IMR-90 (cell line): ENCODE results near the gene FSTL1. TPM values are rescaled to one million over a fixed set of nuclear protein-coding genes. Genes with fewer than 3 reads are reported as not detected.

Source experiments
- ATAC-seq: fragments of 200-7000 bp; cut with Tn5 transposase; 2 replicates; pipeline ENCODE4 v1.9.1; 2020; ENCODE audit warnings: low read depth, mild to moderate bottlenecking, moderate library complexity
- BruUV-seq: library from RNA; stranded (reverse); fragments of 400-500 nt; replicated peaks from 2 replicates; lab custom pipeline; 2021; lab: Mats Ljungman, UMichigan
- CTCF ChIA-PET: fragments of 300-600 bp; formaldehyde crosslinking; extraction: SDS; loops from one replicate; lab custom pipeline; 2021; ENCODE audit warnings: antibody characterized with exemption; lab: Yijun Ruan, JAX
- POLR2A ChIA-PET: fragments of 300-600 bp; sonication (Branson Sonifier 250); formaldehyde crosslinking; loops from one replicate; lab custom pipeline; 2022; ENCODE audit warnings: antibody characterized with exemption; ENCODE audit not compliant: unreplicated experiment; lab: Charles Lee
- DNase-seq: peaks from one replicate; pipeline ENCODE4 v3.0.0; 2013
- H2AFZ ChIP-seq: replicated peaks from 2 replicates; pipeline ENCODE3; 2013; ENCODE audit warnings: low read length, mild to moderate bottlenecking; ENCODE audit not compliant: poor library complexity
- H2AK5ac ChIP-seq: 2 replicates; pipeline ENCODE4 v1.6.1; 2013; ENCODE audit warnings: low read depth, low read length, inconsistent platforms
- H2AK9ac ChIP-seq: replicated peaks from 2 replicates; pipeline ENCODE3; 2013; ENCODE audit warnings: mild to moderate bottlenecking, low read depth, low read length, moderate library complexity; ENCODE audit not compliant: poor library complexity
- H2BK120ac ChIP-seq: 2 replicates; pipeline ENCODE4 v1.6.1; 2013; ENCODE audit warnings: low read depth, low read length, inconsistent platforms
- H2BK15ac ChIP-seq: 3 replicates; pipeline ENCODE4 v1.6.1; 2013; ENCODE audit warnings: low read depth, low read length, inconsistent platforms
- H2BK20ac ChIP-seq: 2 replicates; pipeline ENCODE4 v1.6.1; 2013; ENCODE audit warnings: low read depth, mild to moderate bottlenecking, inconsistent platforms, low read length, moderate library complexity
- H2BK5ac ChIP-seq: 2 replicates; pipeline ENCODE4 v1.6.1; 2013; ENCODE audit warnings: mild to moderate bottlenecking, low read depth, low read length, inconsistent platforms; ENCODE audit not compliant: poor library complexity, severe bottlenecking
- H3K14ac ChIP-seq: replicated peaks from 2 replicates; pipeline ENCODE4 v1.6.1; 2013; ENCODE audit warnings: low read depth, low read length, inconsistent platforms
- H3K18ac ChIP-seq: 2 replicates; pipeline ENCODE4 v1.6.1; 2013; ENCODE audit warnings: low read depth, low read length, control low read depth
- H3K23ac ChIP-seq: 2 replicates; pipeline ENCODE4 v1.6.1; 2013; ENCODE audit warnings: low read depth, low read length, inconsistent platforms
- H3K27ac ChIP-seq: 2 replicates; pipeline ENCODE4 v1.5.1; 2013; ENCODE audit warnings: mild to moderate bottlenecking, control low read depth, low read length; ENCODE audit not compliant: insufficient read depth
- H3K27me3 ChIP-seq: 2 replicates; pipeline ENCODE4 v1.6.1; 2013; ENCODE audit warnings: low read length; ENCODE audit not compliant: control insufficient read depth, insufficient read depth
- H3K36me3 ChIP-seq: 2 replicates; pipeline ENCODE4 v1.6.1; 2013; ENCODE audit warnings: low read length, mixed read lengths; ENCODE audit not compliant: control insufficient read depth, insufficient read depth
- H3K4ac ChIP-seq: 2 replicates; pipeline ENCODE4 v1.6.1; 2013; ENCODE audit warnings: low read depth, low read length, inconsistent platforms
- H3K4me1 ChIP-seq: 2 replicates; pipeline ENCODE4 v1.6.1; 2013; ENCODE audit warnings: low read length, mixed read lengths; ENCODE audit not compliant: control insufficient read depth, insufficient read depth
- H3K4me2 ChIP-seq: 2 replicates; pipeline ENCODE4 v1.6.1; 2013; ENCODE audit warnings: low read depth, mild to moderate bottlenecking, control low read depth, low read length, moderate library complexity
- H3K4me3 ChIP-seq: 2 replicates; pipeline ENCODE4 v1.5.1; 2013; ENCODE audit warnings: low read depth, mild to moderate bottlenecking, control low read depth, low read length, moderate library complexity; ENCODE audit not compliant: insufficient read depth
- H3K56ac ChIP-seq: 2 replicates; pipeline ENCODE4 v1.6.1; 2013; ENCODE audit warnings: low read length, inconsistent platforms; ENCODE audit not compliant: insufficient read depth; ENCODE audit errors: extremely low read depth
- H3K79me1 ChIP-seq, 2 experiments: 2 replicates each; pipeline ENCODE4 v1.6.1; 2013; ENCODE audit warnings: low read length in 2 of 2, inconsistent platforms in 1 of 2, low read depth in 1 of 2
- H3K9ac ChIP-seq: 2 replicates; pipeline ENCODE4 v1.6.1; 2013; ENCODE audit warnings: low read depth, low read length, control low read depth
- H3K9me1 ChIP-seq: 2 replicates; pipeline ENCODE4 v1.6.1; 2013; ENCODE audit warnings: low read length, inconsistent platforms; ENCODE audit not compliant: insufficient read depth
- H3K9me3 ChIP-seq: 2 replicates; pipeline ENCODE4 v1.6.1; 2013; ENCODE audit warnings: low read length; ENCODE audit not compliant: control insufficient read depth, insufficient read depth
- H4K20me1 ChIP-seq: 2 replicates; pipeline ENCODE4 v1.6.1; 2013; ENCODE audit warnings: low read length, inconsistent platforms; ENCODE audit not compliant: insufficient read depth
- H4K5ac ChIP-seq: 2 replicates; pipeline ENCODE4 v1.6.1; 2013; ENCODE audit warnings: mild to moderate bottlenecking, low read depth, low read length, control low read depth
- H4K8ac ChIP-seq, 2 experiments: 2 replicates each; pipeline ENCODE4 v1.6.1; 2013; ENCODE audit warnings: low read depth in 2 of 2, low read length in 2 of 2, control low read depth in 1 of 2, inconsistent platforms in 1 of 2
- H4K91ac ChIP-seq: 2 replicates; pipeline ENCODE4 v1.6.1; 2013; ENCODE audit warnings: low read depth, low read length, inconsistent platforms; ENCODE audit not compliant: insufficient read depth
- BHLHE40 ChIP-seq: fragments of 150-350 bp; IDR thresholded peaks from 2 replicates; pipeline ENCODE4 v1.6.1; 2016; ENCODE audit warnings: mild to moderate bottlenecking, low read depth, low read length
- FOS ChIP-seq: fragments of 150-350 bp; IDR thresholded peaks from 2 replicates; pipeline ENCODE4 v1.6.1; 2016; ENCODE audit warnings: low read depth, low read length
- MAZ ChIP-seq: IDR thresholded peaks from 2 replicates; pipeline ENCODE4 v1.6.1; 2012; ENCODE audit warnings: low read depth, mild to moderate bottlenecking, low read length, improper control_type of control experiment, moderate library complexity, borderline replicate concordance
- RCOR1 ChIP-seq: IDR thresholded peaks from 2 replicates; pipeline ENCODE4 v1.6.1; 2012; ENCODE audit warnings: mild to moderate bottlenecking, low read length, improper control_type of control experiment; ENCODE audit not compliant: insufficient replicate concordance
- SMC3 ChIP-seq: fragments of 150-350 bp; IDR thresholded peaks from 2 replicates; pipeline ENCODE4 v1.6.1; 2016; ENCODE audit warnings: low read depth, mild to moderate bottlenecking, antibody characterized with exemption, low read length, moderate library complexity
- dilution Hi-C: fragments of 300-500 bp; cut with HindIII; formaldehyde crosslinking; loops from one replicate; pipeline ENCODE4 v1.14.3; 2018; ENCODE audit warnings: low sequenced_read_pairs; ENCODE audit not compliant: unreplicated experiment
- in situ Hi-C: fragments of 300-500 bp; cut with MboI; formaldehyde crosslinking; loops from 3 replicates; pipeline ENCODE4 v1.14.3; 2019; ENCODE audit warnings: low sequenced_read_pairs, inconsistent platforms, mixed read lengths
- intact Hi-C: fragments of 100-400 bp; cut with micrococcal nuclease; formaldehyde crosslinking; loops from 2 replicates; pipeline ENCODE4 v1.10.0; 2022
- polyA plus RNA-seq, 3 experiments: library from polyadenylated mRNA; depleted of rRNA; stranded (reverse); fragments of >200 nt; gene quantifications; 2 replicates each; pipeline ENCODE4 v1.2.3, GENCODE V29; 2012; ENCODE audit warnings: low replicate concordance in 1 of 3
- total RNA-seq: library from RNA; depleted of rRNA; stranded (reverse); fragments of >200 nt; gene quantifications from 2 replicates; pipeline ENCODE4 v1.2.3, GENCODE V29; 2012
- TF ChIP-seq, protein P1 (sequence below): fragments of 150-350 bp; IDR thresholded peaks from 2 replicates; pipeline ENCODE4 v1.6.1; 2017; ENCODE audit warnings: mild to moderate bottlenecking, antibody characterized with exemption, low read length, low read depth

FSTL1 gene
- total and polyA plus RNA-seq, 2 of the 4 experiments (the other 2 are of a cell fraction) = 864 to 1,642 TPM

DNA sequence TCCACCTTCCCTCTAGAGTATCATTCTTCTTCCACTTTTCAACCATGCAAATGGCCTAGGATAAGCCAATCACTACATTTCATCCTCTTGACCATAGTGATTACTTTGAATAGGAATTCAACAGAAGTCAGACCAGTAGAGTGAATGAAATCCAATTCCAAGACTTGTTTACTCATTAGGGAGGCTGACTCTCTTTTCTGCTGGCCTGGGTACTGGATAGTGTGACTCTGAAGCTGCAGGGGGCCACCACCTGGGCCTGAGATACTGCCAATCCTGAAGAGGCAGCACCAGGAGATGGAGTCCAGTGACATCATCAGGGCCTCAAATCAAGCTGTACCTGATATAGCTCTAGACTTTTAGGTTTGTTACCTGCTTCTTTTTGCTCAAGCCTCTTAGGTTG is 7.0 kb upstream of the FSTL1 start:
- no peaks in the 10 kb centered on the region for H3K36me3 ChIP-seq
- no peak overlapping the region for H2BK5ac ChIP-seq
- H3K18ac ChIP-seq = no peak overlapping the region
- H3K4me2 ChIP-seq = no peak overlapping the region
- H3K27ac ChIP-seq = no peak overlapping the region
- H3K14ac ChIP-seq = no peak overlapping the region
- H2AK5ac ChIP-seq = no peak overlapping the region
- no peak overlapping the region for H3K9ac ChIP-seq
- H4K91ac ChIP-seq = no peak overlapping the region
- dilution Hi-C loops (no loop called here), in situ Hi-C loops (no loop called here), intact Hi-C loops (no loop called here)
- no peak overlapping the region for H3K4ac ChIP-seq
- TF ChIP-seq BHLHE40 = no peak
- no peak for TF ChIP-seq SMC3
- TF ChIP-seq MAZ = no peak
- TF ChIP-seq FOS = no peak
- TF ChIP-seq RCOR1 = no peak
- TF ChIP-seq, protein P1, sequence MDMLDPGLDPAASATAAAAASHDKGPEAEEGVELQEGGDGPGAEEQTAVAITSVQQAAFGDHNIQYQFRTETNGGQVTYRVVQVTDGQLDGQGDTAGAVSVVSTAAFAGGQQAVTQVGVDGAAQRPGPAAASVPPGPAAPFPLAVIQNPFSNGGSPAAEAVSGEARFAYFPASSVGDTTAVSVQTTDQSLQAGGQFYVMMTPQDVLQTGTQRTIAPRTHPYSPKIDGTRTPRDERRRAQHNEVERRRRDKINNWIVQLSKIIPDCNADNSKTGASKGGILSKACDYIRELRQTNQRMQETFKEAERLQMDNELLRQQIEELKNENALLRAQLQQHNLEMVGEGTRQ = no peak
- DNase-seq (peak; percentile 12), ATAC-seq (peak; percentile 36; the same call in 1 of the 2 replicates)
- H2AK9ac ChIP-seq = peak overlapping the region; percentile 50
- H3K9me1 ChIP-seq = peaks cover 5% of the 10 kb centered on the region; the same call in 1 of the 2 replicates
- H4K5ac ChIP-seq = no peak overlapping the region
- H3K79me1 ChIP-seq = no peaks in the 10 kb centered on the region
- no peak overlapping the region for H4K8ac ChIP-seq
- no peaks in the 10 kb centered on the region for H3K27me3 ChIP-seq
- ChIA-PET CTCF (interaction anchor here (0.6 kb wide), 1 partner anchor 362 kb away, joined by 5 read pairs; no protein-coding TSS in a partner anchor), POLR2A (no interaction called here)
- H3K23ac ChIP-seq = no peak overlapping the region
- no peak overlapping the region for H2AFZ ChIP-seq
- H3K4me1 ChIP-seq = peaks cover 5% of the 10 kb centered on the region; the same call in 1 of the 2 replicates
- no peak overlapping the region for H2BK20ac ChIP-seq
- H2BK15ac ChIP-seq = no peak overlapping the region
- H3K9me3 ChIP-seq = peaks cover 2% of the 10 kb centered on the region; the same call in 1 of the 2 replicates
- H3K56ac ChIP-seq = no peak overlapping the region
- H3K4me3 ChIP-seq = no peak overlapping the region
- no peaks in the 10 kb centered on the region for H4K20me1 ChIP-seq
- no peak overlapping the region for H2BK120ac ChIP-seq
- no TSS peak for BruUV-seq
